DOHH2 (cell line): ENCODE measurements around the gene SLC39A11.

Experiments
- H3F3A ChIP-seq: fragments of 200-600 bp; sonication (generic), shearing (Covaris generic); 2 replicates; pipeline ENCODE4 v1.6.0; 2016; ENCODE audit warnings: antibody characterized with exemption, mild to moderate bottlenecking; ENCODE audit not compliant: control insufficient read depth, insufficient read depth
- H3K27ac ChIP-seq: fragments of 200-600 bp; sonication (generic); 2 replicates; pipeline ENCODE4 v1.5.1; 2014; ENCODE audit warnings: low read depth, mild to moderate bottlenecking, low read length, moderate library complexity
- H3K27me3 ChIP-seq: fragments of 200-600 bp; sonication (generic); 2 replicates; pipeline ENCODE4 v1.6.1; 2014; ENCODE audit warnings: mild to moderate bottlenecking, low read length, mixed read lengths; ENCODE audit not compliant: control insufficient read depth
- H3K36me3 ChIP-seq: fragments of 200-600 bp; sonication (generic); 2 replicates; pipeline ENCODE4 v1.6.1; 2014; ENCODE audit warnings: mild to moderate bottlenecking, low read length, moderate library complexity, mixed read lengths; ENCODE audit not compliant: control insufficient read depth
- H3K4me1 ChIP-seq: fragments of 200-600 bp; sonication (generic); 2 replicates; pipeline ENCODE4 v1.6.1; 2014; ENCODE audit warnings: mild to moderate bottlenecking, low read length, mixed read lengths; ENCODE audit not compliant: control insufficient read depth
- H3K4me2 ChIP-seq: fragments of 200-600 bp; sonication (generic); 2 replicates; pipeline ENCODE4 v1.6.0; 2014; ENCODE audit warnings: mild to moderate bottlenecking, low read length, moderate library complexity
- H3K4me3 ChIP-seq: fragments of 200-600 bp; sonication (generic); 2 replicates; pipeline ENCODE4 v1.5.1; 2014; ENCODE audit warnings: mild to moderate bottlenecking, low read length, mixed read lengths
- H3K79me2 ChIP-seq: fragments of 200-600 bp; sonication (generic); 2 replicates; pipeline ENCODE4 v1.6.1; 2014; ENCODE audit warnings: mild to moderate bottlenecking, low read length, mixed read lengths; ENCODE audit not compliant: control insufficient read depth
- H3K9me2 ChIP-seq: fragments of 200-600 bp; sonication (generic); replicated peaks from 2 replicates; pipeline ENCODE4 v1.6.1; 2014; ENCODE audit warnings: mild to moderate bottlenecking, low read length, mixed read lengths; ENCODE audit not compliant: control insufficient read depth
- H3K9me3 ChIP-seq: fragments of 200-600 bp; sonication (generic); 2 replicates; pipeline ENCODE4 v1.6.1; 2014; ENCODE audit warnings: antibody characterized with exemption, low read length, mixed read lengths; ENCODE audit not compliant: control insufficient read depth, insufficient read depth
- H4K20me1 ChIP-seq: fragments of 200-600 bp; sonication (generic); 2 replicates; pipeline ENCODE4 v1.6.0; 2014; ENCODE audit warnings: low read depth, mild to moderate bottlenecking, antibody characterized with exemption, low read length, moderate library complexity; ENCODE audit not compliant: control insufficient read depth, insufficient read depth
- CTCF ChIP-seq: fragments of 200-600 bp; sonication (generic); IDR thresholded peaks from one replicate; pipeline ENCODE4 v1.5.1; 2014; ENCODE audit warnings: antibody characterized with exemption, mild to moderate bottlenecking, low read depth, low read length; ENCODE audit not compliant: poor library complexity, severe bottlenecking
- EZH2phosphoT487 ChIP-seq: fragments of 200-600 bp; sonication (generic); IDR thresholded peaks from 2 replicates; pipeline ENCODE4 v1.6.1; 2017; ENCODE audit warnings: borderline replicate concordance, mild to moderate bottlenecking, antibody characterized with exemption, low read length, moderate library complexity, mixed read lengths

The SLC39A11 gene

GRCh38 chr17:72618001-72618509, 474.4 kb downstream of the SLC39A11 start:
- no peak overlapping the region for H3K4me2 ChIP-seq
- no peaks in the 10 kb centered on the region for H3K9me2 ChIP-seq
- TF ChIP-seq EZH2phosphoT487 (no peak), CTCF (no peak)
- H3K4me3 ChIP-seq = no peak overlapping the region
- H3K9me3 ChIP-seq = no peaks in the 10 kb centered on the region
- no peaks in the 10 kb centered on the region for H3K27me3 ChIP-seq
- H3K27ac ChIP-seq = no peak overlapping the region
- H3K4me1 ChIP-seq = no peaks in the 10 kb centered on the region
- H3F3A ChIP-seq = no peaks in the 10 kb centered on the region
- H3K36me3 ChIP-seq = no peaks in the 10 kb centered on the region
- H3K79me2 ChIP-seq = no peaks in the 10 kb centered on the region
- no peaks in the 10 kb centered on the region for H4K20me1 ChIP-seq

- H3K4me2 ChIP-seq = no peak overlapping the region
- H4K20me1 ChIP-seq = no peaks in the 10 kb centered on the region
- H3K9me3 ChIP-seq = no peaks in the 10 kb centered on the region
- H3K36me3 ChIP-seq = no peaks in the 10 kb centered on the region
- H3K4me3 ChIP-seq = no peak overlapping the region
- H3K27me3 ChIP-seq = no peaks in the 10 kb centered on the region
- H3F3A ChIP-seq = no peaks in the 10 kb centered on the region
- H3K79me2 ChIP-seq = no peaks in the 10 kb centered on the region
- H3K4me1 ChIP-seq = no peaks in the 10 kb centered on the region
- H3K27ac ChIP-seq = no peak overlapping the region
- TF ChIP-seq EZH2phosphoT487 (no peak), CTCF (no peak)
- no peaks in the 10 kb centered on the region for H3K9me2 ChIP-seq
These were observed 474.9 kb downstream of the SLC39A11 start for GRCh38 chr17:72617557-72617956.

- H3K4me3 ChIP-seq = no peak overlapping the region
- no peaks in the 10 kb centered on the region for H3K4me1 ChIP-seq
- no peaks in the 10 kb centered on the region for H3K79me2 ChIP-seq
- no peaks in the 10 kb centered on the region for H3K27me3 ChIP-seq
- H3K9me3 ChIP-seq = no peaks in the 10 kb centered on the region
- H3K36me3 ChIP-seq = no peaks in the 10 kb centered on the region
- H3K4me2 ChIP-seq = no peak overlapping the region
- H3F3A ChIP-seq = no peaks in the 10 kb centered on the region
- TF ChIP-seq CTCF (no peak), EZH2phosphoT487 (no peak)
- H3K27ac ChIP-seq = no peak overlapping the region
- H3K9me2 ChIP-seq = no peaks in the 10 kb centered on the region
- H4K20me1 ChIP-seq = no peaks in the 10 kb centered on the region
These were observed 476.0 kb downstream of the SLC39A11 start for GRCh38 chr17:72616447-72616846.
